NCI-H187 (cell line): ENCODE results near the gene GREM1.

Source experiments
- DNase-seq, 2 experiments: peaks; one replicate each; lab custom pipeline; 2025; lab: John Stamatoyannopoulos, UW

Gene GREM1

GRCh38 chr15:32717426-32718226 lies at the start of gene GREM1:
Gene GREM1, plus strand, starts transcription at chr15:32718004. Its CDS starts 12,687 bp downstream, at chr15:32730691.
- no peak for DNase-seq

- DNase-seq, result no peak
These were observed 48.9 kb upstream of the GREM1 start for GRCh38 chr15:32668942-32669341.

DNA sequence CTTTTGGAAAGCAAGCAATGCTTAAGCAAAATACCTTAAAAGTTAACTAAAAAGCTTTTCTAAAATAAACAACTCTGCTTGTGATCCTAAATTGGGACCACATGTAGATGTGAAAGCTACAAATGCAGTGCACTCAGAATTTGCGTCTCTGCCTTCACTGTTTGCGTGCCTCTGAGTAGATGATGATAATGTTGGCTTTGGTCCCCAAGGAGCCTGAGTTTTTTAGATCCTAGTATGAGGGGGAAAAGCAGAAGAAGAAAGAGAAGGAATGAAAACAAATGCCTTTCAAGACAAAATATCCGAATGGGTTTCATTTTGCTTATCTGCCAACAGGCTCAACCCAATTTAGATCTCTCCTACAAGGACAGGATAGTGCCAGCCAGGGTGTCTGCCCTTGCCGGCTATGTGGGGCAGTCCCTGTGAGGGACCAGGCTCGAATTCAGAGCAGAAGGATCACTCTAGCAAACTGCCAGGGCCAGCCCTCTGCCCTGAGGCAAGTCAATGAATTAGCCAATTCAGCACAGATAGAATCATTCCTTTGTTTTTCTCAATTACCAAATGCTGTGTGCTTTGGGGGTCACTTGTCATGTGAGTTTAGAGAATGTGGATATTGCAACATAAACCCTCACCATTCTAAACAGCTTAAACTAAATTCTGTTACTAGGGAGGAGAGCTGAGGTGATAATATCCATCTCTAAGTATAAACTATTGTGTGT lies 47.8 kb upstream of the GREM1 start:
- no peak for DNase-seq

GRCh38 chr15:32670623-32671022 lies 47.2 kb upstream of the GREM1 start:
- DNase-seq, result no peak

- no peak for DNase-seq
These were observed 46.2 kb upstream of the GREM1 start for GRCh38 chr15:32671339-32672325.

DNA sequence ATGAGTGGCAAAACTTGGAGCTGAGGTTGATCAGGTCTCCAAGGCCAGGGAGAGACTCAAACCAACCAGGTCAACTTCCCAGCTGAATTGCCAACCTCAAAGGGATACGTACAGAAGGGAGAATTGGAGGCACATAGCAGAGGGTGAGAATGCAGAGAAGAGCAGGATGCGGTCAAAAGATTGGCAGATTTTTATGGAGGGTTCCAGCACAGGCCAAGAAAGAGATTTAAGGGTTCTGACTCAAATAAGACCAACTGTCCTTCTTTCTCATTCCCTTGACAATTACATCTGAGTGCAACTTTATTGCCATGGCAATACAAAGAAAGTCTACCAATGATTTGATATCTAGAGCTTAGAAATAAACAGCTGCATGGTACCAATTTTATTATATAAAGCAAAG lies 43.1 kb upstream of the GREM1 start:
- DNase-seq, result no peak

GRCh38 chr15:32675466-32675865 lies 42.3 kb upstream of the GREM1 start:
- no peak for DNase-seq

DNA sequence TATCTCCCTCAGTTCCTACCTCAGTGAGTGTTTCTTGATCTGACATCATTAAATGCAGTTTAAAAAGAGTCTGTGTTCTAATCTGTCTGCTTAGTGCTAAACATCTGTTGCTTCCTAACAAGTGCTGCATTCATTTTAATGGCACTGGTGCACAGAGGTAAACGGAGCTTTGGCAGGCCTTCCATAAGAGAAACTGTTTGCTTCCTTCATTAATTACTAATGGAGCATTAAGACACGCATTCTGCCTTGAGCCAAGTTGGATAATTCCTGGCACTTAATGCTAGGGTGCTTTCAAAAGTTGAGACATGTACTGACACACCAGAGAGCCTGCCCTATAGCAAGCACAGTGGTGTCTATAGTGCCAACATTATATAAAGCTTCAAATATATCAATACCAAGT lies 41.6 kb upstream of the GREM1 start:
- DNase-seq, result no peak

DNA sequence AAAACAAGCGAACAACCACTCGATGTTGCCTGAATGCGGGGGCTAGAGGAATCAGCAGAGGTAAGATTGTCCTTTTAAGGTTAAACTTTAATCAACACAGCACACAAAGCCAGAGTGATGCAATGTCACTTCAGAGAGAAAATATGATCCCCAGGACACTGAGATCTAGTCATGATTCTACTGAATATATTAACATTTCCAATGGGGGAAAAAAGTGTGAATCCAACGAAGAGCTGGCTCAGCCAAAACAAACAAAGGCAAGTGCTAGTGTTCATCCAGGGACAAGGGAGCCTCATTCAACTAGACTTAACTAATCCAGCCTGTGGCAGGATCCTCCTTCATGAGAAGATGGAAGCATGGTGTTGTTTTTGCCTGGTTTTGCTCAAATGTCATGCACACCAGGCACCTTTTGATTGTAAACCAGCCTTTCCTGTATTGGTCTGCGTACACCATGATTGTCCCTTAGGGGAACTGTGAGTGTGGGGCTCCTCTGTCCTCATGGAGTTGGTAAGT lies 40.5 kb upstream of the GREM1 start:
- no peak for DNase-seq

DNA sequence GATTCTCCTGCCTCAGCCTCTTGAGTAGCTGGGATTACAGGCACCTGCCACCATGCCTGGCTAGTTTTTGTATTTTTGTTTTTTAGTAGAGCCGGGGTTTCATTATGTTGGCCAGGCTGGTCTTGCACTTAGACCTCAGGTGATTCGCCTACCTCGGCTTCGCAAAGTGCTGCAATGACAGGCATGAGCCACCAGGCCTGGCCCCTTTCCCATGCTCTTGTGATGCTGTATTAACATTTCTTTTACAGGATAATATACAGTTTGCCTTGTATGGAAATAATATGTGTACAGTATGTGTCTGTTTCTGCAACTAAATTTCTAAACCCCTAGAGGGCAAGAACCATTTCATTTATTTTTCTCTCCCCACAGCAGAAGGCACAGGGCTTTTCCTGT lies 38.5 kb upstream of the GREM1 start:
- no peak for DNase-seq

GRCh38 chr15:32682569-32682968 lies 35.2 kb upstream of the GREM1 start:
- DNase-seq, result no peak

- DNase-seq, result no peak
These were observed 34.7 kb upstream of the GREM1 start for GRCh38 chr15:32682977-32683630.

DNA sequence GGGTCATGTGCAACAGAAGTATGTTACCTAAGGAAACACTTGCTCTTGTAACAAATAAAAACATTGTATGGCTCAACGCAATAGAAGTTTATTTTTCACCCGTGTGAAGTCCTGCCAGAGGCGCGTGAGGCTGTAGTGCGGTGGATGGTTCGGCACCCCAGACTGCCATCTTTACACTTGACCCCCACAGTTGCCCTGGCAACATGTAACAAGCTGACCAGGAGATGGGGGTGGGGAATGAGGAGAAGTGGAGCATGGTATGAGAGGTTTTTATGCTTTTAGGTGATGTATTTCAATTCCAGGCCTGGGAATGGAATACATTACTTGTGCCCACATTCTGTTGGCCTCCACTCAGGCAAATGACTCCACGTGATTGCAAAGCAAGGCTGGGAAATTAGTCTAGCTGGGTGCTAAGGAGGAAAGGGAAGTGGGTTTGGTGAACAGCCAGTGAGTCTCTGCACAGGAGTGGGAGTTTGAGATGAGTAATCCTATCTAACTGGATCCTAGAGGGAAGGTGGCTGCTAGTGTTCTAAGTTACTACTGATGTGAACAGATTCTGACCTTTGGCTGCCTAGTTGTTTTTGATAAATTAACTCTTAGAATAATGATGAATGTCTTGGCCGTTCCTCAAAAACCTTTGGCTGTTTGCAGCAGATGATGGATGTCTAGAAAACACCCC lies 33.8 kb upstream of the GREM1 start:
- no peak for DNase-seq

DNA sequence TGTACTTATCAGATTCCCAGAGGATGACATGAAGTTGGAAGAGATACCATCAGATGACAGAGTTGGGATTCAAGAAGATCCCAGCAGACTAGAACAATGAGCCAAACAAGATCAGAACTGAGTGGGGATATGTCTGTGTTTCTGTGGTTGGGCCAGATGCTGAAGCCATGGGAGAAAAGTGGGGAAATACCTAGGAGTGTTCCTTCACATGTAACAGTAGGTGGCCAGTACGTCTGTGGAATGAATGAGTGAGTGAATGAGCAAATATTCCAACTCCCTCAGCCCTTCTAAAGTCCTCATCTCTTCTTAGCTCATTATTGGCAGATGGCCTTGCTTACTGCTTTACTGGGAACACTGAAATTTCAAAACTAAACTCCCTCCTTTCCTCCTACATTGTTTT lies 32.2 kb upstream of the GREM1 start:
- DNase-seq, result no peak

GRCh38 chr15:32687556-32687955 lies 30.2 kb upstream of the GREM1 start:
- no peak for DNase-seq

GRCh38 chr15:32688151-32688639 lies 29.6 kb upstream of the GREM1 start:
- DNase-seq, result no peak

DNA sequence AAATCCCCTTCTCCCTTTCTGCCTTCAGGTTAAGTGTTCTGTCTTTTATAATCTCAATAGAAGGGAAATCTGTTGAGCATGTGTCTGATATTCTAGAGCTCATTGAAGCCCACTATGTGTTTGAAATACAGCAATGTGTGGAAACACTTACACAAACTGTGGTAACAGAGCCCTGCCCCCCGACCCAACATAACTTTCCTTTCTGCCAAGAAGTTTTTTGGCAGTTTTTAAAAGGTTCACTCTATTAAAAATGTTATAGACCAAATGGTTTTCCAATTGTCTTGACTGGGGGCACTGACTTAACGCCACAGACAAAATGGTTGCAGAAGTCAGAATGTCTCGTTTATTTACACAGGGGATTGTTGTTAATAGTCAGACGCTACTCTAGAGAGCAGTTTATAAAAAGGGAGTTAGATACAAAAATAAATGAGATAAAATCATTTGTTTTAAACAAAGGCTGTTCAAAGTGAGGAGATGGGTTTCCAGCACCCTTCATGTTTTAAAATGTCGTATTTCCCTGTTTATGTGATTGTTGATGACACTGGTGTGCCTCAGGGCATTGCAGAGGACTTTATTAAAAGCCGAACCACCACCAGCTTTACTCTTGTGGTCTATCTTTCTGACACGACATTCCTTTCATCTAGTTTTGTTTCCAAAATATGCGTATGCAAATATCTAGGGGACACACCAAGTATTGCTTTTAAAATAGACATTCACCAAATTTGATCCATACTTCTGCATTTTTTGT lies 26.7 kb upstream of the GREM1 start:
- no peak for DNase-seq

DNA sequence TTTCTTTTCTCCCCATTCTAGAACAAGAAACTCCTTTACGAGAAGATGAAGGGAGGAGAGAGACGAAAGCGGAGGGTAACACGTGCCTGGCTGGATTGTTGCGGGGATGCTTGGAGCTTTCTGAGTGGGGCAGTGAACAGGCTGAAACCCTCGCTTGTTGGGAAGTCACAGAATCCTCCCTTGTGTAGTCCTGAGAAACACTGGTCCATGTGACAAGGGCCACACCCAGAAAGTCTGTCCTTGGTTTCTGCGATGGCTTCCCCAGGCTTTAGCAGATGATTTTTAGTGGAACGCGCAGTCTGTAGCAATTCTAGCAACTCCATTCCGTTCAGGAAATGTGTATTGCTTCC lies 26.1 kb upstream of the GREM1 start:
- no peak for DNase-seq

DNA sequence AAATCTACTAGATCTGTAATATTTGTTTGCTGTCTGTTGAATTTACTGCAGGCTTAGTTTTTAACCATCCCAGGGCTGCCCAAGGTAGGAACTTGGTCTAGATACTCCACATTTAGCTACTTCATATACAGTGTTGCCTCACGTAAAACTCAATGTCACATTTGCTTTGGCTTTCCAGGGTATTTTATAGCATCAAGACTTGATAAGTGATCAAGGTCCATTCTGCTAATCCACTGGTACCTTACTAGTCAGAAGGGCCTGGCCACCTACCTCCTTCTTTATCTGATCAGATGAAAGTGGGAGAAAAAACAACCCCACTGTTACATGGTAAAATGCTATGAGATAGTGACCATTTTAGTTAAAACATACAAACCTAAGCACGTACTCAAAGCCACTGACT lies 25.5 kb upstream of the GREM1 start:
- DNase-seq, result no peak
